Activated CD4-positive, alpha-beta T cell treated with anti-CD3 and anti-CD28 coated beads for 1 hour (primary cell): ENCODE measurements around the gene BICD2.
A peak's percentile ranks its signal among the peaks of the same experiment; 100 is the strongest.

ENCODE experiments used
- DNase-seq: peaks from one replicate; pipeline ENCODE4 v3.0.0-alpha.2; 2020

Gene BICD2

DNA sequence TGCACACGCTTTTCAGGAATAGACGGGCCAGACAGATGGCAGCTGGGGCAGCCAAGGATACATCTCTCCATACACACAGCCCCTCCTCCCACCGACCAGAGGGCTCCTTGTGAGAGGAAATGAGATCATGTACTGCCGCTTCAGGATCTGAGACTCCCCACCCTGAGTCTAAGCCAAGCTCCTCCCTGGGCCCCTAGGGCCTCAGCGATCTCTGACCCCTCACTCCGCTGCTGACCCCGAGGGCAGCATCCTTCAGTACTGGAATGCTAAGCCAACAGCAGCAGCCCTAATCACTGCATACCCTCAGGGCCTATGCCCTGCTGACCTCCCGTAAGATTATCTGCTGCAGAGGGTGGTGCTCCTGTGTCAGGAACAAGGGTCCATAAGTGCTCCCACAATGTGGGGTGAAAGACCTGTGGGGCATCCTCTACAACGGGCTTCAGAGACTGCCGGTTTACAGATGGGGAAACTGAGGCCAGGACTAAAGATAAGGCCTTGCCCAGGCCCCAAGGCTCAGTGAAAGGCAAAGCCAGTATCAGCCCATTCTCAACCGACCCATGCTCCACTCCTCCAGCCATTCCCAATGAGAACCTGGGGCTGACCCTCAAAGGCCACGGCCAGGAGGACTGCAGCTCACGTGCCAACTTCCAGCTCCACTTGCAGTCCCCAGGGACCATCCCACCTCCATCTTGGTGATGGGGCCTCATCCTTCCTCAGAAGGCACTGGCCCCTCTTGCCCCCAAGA lies 37.5 kb downstream of the BICD2 start:
- no peak for DNase-seq

DNA sequence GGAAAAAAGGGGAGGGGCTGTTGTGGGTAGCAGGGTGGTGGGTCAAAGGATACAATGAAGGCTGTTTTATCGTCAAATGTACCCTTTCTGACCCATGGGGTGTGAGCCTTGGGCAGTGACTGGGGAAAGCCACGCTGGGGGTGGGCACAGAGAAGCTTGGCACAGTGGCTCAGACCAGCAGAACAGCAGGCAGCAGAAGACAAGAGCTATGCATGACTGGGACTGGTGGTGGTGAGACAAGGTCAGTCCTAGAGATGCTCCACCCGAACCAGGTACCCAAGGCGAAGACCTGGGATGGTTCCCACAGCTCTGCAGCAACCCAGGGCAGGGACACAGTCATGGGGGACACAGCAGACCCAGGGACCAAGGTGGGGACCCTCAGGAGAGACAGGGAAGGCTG lies 38.3 kb downstream of the BICD2 start:
- DNase-seq = no peak

GRCh38 chr9:92725766-92726165 lies 38.9 kb downstream of the BICD2 start:
- no peak for DNase-seq

- DNase-seq = peak; percentile 1
These were observed 39.4 kb downstream of the BICD2 start for GRCh38 chr9:92725266-92725545.

DNA sequence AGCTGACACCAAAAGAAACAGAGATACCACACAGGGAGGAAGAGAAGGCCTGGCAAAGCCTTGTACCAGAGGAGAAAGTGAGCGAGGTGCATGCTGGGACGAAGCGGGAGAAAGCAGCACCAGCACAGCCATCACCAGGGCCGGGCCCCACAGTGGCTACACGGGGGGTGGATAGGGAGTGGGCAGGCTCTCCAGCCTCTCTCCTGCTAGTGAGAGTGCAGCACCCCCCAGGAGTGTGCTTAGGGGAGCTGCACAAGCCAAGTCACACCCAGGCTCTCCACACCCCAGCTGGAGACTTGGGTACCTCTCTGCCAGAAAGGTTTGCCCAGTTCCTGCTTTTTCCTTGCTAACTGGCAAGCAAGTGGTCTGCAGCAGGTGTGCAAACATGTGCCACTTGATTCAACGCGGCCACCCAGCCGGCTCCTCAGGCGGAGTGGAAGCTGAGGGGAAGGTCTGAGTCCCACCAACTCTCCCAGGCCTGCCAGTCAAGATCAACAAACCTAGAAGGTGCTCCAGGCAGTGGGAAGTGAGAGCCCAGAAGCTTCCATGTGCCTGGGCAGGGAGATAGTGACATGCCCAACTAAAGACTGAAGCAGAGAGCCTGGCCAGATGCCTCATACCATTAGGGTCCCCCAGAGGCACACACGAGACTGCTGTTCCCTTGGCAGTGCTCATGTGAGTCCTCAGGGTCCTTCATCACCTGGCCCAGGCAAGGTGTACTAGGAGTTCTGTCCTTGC lies 39.9 kb downstream of the BICD2 start:
- peak; percentile 3 for DNase-seq

GRCh38 chr9:92723801-92724323 lies 40.8 kb downstream of the BICD2 start:
- DNase-seq = no peak

GRCh38 chr9:92723299-92723625 lies 41.4 kb downstream of the BICD2 start:
- DNase-seq = no peak

DNA sequence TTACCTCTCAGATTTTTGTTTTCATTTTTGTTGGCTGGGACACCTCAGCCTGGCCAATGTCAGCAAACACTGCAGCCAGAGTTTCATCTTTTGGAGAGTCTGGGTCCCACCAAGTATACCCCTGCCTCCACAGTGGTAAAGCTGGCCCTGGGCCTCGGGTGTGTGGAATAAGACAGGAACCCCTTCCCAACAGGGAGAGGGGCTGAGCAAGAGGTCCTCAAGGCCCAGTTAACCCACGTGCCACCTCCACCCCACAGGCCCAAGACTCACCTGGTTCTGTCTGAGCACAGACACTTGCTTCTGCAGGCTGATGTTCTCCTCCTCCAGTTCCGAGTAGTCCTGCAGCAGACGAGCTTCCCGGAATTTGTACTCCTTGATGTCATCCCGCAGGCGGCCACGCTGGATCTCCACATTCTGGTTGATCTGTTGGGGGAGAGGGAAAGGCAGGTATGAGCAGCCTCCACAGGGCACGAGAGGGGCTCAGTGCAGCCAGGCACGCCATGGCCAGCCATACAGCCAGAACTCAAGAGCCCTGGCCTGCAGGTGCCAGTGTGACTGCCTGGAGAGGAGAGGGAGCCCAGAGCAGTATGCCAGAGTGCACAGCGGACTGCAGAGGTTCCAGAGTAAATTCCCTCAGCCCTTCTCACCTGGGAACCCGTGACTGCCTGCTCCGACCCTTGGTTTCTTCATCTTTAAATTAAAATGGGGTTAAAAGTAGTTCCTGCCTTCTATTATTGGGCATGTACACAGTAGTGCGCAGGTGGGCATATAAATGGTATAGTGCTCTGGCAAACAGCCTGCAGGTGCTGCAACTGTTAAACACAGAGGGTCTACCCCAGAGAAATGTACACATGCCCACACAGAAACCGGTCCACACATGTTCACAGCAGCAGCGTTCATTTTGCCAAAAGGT lies 42.0 kb downstream of the BICD2 start:
- DNase-seq = no peak

- DNase-seq = no peak
These were observed 43.1 kb downstream of the BICD2 start for GRCh38 chr9:92721548-92721947.

- no peak for DNase-seq
These were observed 43.7 kb downstream of the BICD2 start for GRCh38 chr9:92720807-92721535.

GRCh38 chr9:92720209-92720765 lies 44.3 kb downstream of the BICD2 start:
- no peak for DNase-seq

DNA sequence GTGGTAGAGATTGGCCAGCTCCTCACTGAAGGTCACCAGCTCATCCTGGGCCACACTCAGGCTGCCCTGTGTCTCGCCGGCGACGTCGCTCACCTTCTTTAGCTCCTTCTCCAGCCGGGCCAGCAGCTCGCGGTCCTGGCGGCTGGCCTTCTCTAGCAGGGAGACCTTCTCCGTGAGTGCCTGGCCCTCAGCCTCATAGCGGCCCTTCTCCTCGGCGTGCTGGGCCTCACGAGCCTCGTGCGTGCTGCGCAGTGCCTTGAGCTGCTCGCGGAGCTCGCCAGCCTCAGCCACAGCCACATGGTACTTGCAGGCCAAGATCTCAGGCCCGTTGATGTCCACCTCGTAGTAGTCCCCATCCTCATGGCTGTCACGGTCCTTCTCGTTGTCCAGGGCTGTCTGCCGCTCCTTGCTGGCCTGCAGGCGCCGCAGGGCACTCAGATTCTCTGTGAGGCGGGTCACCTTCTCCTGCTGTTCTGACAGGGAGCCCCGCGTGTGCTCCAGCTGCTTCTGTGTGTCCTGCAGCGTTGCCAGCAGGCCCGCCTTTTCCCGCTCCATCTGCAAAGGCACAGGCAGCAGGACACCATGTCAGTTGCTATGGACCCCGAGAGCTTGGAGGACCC lies 45.5 kb downstream of the BICD2 start:
- DNase-seq = no peak

- DNase-seq = no peak
These were observed 46.3 kb downstream of the BICD2 start for GRCh38 chr9:92718086-92719001.

DNA sequence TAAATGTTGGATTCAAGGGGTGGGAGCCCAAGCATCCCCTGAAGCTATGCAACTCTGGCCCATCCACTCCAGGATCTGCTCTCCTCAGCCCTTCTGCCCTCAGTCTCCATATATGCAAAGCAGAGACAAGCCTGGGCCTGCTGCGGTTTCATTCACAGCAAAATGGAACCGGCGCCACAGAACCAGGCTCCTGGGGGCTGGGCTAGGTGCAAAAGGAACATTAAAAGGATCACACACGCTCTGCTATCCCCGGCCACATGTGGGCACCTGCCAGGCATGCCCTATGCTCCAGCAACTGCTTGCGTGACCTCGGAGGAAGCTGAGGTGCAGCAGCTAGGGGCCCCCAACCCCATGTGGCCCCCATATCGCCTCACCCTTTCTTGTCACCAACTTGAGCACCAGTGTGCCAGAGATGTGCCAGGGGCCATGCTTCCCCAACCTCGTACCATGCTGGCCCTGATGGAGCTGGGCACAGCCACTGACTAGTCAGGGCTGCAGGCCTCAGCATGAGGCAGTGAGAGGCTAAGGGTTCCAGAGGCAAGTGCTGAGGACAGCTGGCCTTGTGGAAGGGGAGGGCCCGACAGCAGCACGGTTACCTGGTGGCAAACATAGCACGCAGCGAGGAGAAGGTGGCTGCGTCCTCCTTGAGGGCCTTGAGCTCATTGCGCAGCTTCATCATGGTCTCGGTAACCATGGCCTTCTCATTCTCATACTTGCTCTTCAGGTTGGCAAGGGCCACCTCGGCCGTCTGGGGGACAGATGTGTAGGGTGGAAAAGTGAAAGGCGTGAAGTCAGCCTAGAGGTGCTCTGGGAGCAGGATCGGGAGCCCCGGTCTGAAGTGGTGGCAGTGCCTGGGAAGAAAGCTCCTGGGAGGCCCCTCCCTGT lies 47.2 kb downstream of the BICD2 start:
- no peak for DNase-seq

GRCh38 chr9:92716557-92716956 lies 48.1 kb downstream of the BICD2 start:
- peak; percentile 73 for DNase-seq

GRCh38 chr9:92715488-92716231 lies 49.0 kb downstream of the BICD2 start:
- DNase-seq = no peak

GRCh38 chr9:92714787-92715487 lies 49.7 kb downstream of the BICD2 start:
- no peak for DNase-seq

GRCh38 chr9:92714016-92714415 lies 50.6 kb downstream of the BICD2 start:
- no peak for DNase-seq
